TTC549 (cell line): ENCODE data around the gene SLC34A2.

ENCODE experiments used
- FAIRE-seq: peaks from 2 replicates; lab custom pipeline; 2012; peaks lifted over from hg19 to GRCh38; lab: Jason Lieb, UNC

Gene SLC34A2

DNA sequence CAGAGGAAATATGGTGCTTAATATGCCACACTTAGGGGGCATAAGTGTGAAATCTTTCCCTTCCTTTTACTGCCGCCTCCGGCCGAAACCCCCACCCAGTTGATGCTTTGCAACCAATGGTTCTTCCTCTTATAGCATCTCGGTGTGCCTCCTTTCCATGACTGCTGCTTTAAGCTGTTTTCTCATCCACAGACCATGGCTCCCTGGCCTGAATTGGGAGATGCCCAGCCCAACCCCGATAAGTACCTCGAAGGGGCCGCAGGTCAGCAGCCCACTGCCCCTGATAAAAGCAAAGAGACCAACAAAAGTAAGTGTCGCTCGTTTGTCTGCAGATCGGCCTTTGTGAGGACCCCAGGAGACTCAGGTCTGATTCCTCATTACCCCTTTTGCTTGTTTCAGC, 6.7 kb downstream of the SLC34A2 start:
- FAIRE-seq: no peak

DNA sequence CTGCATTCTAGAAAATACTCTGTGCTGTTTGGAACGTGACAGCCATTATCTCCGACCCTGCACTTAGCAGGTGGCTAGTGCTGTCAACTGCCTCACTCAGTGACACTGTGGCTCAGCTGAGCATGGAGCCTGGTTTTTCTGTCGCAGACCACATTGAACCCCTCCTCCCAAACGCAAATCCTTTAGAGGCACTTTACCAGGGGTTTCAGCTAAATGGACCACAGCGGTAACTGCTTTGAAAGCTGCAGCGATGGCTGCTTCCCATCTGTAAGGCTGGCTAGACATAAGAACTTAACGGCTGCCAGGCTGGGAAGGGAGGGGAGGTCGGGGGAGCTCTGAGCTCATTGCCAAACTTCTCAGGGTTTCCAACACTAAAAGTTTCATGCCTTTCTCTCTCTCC, 8.1 kb downstream of the SLC34A2 start:
- no peak for FAIRE-seq

DNA sequence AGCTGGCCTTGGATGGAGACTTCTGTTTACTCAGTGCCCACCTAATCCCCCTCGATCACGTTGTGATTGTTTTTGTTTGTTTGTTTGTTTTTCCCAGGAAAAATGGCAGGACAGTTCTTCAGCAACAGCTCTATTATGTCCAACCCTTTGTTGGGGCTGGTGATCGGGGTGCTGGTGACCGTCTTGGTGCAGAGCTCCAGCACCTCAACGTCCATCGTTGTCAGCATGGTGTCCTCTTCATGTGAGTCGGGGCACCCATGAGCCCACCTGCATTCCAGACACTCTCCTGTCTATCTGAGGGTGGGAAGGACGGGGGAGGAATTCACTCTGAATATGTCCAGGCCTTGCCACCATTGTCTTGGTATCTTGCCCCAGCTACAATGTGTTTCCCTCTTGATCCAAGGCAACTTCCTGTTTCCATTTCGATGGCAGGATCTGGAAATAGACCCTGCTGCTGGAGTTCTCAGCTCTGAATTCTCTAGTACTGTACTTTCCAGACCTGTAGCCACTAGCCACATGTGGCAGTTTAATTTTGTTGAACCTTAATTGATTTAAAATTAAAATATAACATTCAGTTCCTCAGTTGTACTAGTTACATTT, 10.5 kb downstream of the SLC34A2 start:
- no peak for FAIRE-seq

DNA sequence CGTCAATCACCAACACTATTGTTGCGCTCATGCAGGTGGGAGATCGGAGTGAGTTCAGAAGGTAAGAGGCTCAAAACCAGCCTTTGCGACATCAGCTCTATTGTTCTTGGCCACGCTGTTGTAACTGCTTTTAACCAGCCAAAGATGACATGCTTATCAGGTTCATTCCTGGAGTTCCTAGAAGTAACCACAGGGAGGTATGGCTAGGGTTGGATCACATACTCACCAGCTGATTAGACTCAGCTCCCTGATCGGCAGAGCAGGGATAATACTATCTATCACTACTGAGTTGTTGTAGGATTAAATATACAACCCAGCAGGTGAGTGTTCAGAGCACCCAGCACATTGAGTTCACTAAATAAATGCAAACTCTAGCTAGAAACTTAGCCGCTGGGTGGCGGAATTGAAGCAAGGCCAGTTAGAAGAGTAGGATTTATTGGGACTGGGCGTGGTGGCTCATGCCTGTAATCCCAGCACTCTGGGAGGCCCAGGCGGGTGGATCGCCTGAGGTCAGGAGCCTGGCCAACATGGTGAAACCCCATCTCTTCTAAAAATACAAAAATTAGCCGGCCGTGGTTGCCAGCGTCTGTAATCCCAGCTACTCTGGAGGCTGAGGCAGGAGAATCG, 12.4 kb downstream of the SLC34A2 start:
- FAIRE-seq: no peak

DNA sequence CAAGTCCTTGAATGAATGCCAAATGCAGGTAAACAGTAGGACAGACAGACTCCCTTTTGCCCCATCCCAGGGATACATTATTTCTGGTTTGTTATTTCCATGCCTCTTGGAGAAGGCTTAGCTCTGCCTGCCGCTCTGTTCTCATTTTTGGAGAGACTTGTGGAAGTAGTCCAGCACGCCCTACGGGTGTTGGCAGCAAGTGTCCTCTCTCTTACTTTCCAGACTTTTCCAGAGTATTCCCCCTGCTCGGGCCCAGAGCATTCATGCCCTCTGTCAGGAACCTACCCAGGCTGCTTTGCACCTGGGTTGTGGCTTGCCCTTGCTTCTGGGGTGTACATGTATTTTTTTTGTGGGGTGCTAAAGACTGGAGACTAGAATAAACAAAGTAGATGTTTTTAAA, 15.3 kb downstream of the SLC34A2 start:
- FAIRE-seq: no peak

DNA sequence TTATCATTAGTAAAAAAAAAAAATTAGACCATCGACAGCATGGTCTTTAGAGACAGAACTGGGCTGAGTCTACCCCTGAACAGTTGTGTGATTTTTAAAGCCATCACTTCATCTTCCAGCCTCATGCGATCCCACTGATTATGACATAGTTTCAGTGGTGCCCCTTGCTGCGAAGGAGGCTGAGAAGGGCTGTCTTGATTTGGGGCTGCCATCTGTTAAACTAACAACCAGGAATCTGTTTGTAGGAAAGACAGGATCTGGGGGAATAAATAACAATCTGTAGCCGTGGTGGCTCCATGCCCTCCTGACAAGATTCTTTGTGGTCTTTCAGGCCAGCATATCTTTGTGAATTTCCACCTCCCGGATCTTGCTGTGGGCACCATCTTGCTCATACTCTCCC, 17.1 kb downstream of the SLC34A2 start:
- no peak for FAIRE-seq

DNA sequence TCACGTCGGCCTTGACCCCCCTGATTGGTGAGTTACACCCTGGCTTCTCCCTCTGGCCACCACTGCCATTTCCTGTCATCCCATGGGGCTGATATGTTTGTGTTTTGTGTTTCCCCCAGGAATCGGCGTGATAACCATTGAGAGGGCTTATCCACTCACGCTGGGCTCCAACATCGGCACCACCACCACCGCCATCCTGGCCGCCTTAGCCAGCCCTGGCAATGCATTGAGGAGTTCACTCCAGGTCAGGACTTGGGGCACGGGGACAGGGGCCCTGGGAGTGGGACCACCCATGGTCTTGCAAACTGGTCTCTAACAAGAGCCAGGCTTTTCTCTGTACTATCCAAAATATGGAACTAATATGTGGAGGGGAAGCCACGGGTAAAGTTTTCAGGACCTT, 18.7 kb downstream of the SLC34A2 start:
- FAIRE-seq: no peak

DNA sequence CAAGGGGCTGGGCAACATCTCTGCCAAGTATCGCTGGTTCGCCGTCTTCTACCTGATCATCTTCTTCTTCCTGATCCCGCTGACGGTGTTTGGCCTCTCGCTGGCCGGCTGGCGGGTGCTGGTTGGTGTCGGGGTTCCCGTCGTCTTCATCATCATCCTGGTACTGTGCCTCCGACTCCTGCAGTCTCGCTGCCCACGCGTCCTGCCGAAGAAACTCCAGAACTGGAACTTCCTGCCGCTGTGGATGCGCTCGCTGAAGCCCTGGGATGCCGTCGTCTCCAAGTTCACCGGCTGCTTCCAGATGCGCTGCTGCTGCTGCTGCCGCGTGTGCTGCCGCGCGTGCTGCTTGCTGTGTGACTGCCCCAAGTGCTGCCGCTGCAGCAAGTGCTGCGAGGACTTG, 20.6 kb downstream of the SLC34A2 start:
- FAIRE-seq: no peak

DNA sequence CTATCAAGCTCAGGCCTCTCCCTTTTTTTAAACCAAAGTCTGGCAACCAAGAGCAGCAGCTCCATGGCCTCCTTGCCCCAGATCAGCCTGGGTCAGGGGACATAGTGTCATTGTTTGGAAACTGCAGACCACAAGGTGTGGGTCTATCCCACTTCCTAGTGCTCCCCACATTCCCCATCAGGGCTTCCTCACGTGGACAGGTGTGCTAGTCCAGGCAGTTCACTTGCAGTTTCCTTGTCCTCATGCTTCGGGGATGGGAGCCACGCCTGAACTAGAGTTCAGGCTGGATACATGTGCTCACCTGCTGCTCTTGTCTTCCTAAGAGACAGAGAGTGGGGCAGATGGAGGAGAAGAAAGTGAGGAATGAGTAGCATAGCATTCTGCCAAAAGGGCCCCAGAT, 21.5 kb downstream of the SLC34A2 start:
- FAIRE-seq: no peak

DNA sequence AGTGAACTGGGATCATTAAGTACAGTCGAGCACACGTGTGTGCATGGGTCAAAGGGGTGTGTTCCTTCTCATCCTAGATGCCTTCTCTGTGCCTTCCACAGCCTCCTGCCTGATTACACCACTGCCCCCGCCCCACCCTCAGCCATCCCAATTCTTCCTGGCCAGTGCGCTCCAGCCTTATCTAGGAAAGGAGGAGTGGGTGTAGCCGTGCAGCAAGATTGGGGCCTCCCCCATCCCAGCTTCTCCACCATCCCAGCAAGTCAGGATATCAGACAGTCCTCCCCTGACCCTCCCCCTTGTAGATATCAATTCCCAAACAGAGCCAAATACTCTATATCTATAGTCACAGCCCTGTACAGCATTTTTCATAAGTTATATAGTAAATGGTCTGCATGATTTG, 22.3 kb downstream of the SLC34A2 start:
- FAIRE-seq: no peak

DNA sequence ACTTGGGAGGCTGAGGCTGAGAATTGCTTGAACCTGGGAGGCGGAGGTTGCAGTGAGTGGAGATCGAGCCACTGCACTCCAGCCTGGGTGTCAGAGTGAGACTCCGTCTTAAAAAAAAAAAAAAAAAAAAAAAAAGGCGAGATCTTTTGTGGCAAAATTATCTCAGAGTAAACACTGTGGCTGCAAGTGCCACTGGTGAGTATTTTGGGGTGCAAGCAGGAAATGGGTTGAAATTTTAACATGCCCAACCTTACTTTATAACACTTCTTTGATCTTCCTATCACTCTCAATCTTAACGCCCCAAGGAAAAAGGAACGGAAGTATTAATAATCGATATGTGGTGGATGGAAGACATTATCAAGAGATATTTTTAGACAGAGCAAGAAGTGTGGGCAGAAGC, 32.1 kb downstream of the SLC34A2 start:
- FAIRE-seq: no peak

DNA sequence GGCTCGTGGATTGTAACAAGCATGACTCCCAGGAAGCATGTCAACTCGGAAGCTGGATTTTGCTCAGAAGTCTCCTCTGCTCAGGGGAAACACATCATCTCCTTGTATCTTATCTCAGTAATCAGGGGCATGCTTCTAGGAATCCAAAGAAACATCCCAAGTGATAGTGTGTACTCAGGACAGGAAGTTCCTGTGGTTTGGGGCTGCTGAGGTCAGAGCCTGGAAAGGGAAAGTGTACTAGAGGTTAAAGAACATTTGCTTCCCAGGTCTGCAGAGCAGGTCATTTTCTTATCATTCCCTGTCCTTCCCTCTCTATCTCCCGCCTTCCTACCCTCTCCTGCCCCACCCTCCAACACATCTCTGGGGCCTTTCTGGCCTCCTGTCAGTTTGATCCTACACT, 38.8 kb downstream of the SLC34A2 start:
- FAIRE-seq: no peak

DNA sequence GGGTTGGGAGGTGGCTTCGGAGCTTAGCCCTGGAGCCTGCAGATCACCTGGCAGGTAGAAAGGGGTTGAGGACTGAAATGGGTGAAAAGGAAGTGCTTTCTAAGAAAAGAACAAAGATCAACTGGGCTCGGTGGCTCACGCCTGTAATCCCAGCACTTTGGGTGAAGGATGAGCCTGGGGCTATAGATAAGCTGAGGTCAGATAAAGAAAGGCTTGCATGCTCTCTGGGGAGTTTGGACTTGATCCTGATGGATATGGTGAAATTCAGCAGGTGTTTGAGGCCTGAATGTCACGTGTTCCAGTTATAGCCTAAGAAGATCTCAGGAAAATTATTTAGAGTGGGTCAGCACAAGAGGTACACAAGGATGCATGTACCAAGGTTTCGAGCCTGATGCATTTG, 40.8 kb downstream of the SLC34A2 start:
- no peak for FAIRE-seq

DNA sequence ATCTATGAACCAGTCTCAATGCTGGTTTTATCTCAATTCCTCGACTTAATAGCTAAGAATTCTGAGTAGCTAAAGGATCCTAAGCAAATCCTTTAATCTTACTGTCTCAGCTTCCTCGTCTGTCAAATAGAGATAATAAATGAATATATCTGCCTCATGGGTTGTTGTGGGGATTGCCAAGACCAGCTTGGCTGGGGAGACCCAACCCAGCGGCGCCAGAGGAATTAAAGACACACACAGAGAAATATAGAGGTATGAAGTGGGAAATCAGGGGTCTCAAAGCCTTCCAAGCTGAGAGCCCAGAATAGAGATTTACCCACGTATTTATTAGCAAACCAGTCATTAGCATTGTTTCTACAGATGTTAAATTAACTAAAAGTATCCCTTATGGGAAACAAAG, 41.9 kb downstream of the SLC34A2 start:
- no peak for FAIRE-seq

DNA sequence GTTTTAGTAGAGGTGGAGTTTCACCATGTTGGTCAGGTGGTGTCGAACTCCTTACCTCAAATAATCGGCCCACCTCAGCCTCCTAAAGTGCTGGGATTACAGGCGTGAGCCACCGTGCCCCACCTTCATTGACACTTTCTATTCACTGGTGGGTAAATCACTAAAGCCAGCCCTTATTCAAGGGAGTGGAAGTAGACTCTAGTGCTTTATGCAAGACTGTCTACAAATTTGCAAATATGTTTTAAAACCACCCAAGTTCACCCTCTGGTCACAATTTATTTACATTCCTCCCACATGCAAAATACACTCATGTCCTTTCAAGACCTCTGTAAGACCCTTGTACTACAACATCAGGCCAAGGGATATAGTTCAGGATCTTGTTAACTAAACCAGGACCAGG, 45.0 kb downstream of the SLC34A2 start:
- FAIRE-seq: no peak

DNA sequence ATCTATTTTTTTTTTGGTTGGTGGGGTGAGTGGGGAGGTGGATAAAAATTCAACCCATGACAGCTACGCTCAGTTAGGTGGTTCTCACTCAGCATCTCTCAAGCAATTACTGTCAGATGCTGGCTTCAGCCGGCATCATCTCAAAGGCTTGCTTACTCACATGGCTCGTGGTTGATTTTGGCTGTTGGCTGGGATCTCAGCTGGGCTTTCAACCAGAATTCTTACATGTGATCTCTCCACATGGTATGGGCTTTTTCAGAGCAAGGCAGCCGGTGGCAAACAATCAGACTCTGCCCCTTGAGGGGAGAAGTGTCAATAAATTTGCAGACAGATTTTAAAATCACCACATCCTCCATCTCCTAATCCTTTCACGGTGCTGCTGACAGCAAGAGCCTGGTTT, 47.2 kb downstream of the SLC34A2 start:
- no peak for FAIRE-seq

DNA sequence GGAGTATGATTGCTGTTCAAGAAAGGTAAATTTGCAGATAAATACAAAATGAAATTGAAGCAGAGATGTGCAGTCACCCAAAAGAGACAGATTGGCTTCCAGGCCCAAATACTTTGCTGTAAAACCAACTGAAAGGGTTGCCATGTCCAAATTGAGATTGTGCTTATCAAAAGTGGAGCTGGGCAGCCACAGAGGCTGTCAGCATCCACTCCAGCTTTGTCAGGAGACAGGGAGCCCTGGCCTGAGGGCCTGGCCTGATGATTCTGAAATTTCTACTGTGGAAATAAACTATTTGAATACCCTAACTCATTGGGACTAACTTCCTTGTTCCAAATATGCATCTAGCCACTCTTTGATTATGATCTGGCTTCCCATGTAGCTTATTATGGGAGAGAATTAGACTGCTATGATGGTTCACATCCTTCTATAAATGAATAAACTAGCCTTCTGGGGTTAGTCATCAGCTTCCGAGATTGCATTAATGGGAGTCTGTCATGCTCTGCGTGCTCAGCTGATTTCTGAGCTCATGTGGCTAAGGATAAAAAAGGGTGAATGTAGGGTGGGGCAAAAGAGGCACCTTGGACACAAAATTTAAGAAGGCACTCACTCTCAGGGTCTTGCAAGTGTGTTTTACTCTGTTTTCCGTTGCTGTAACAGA, 48.2 kb downstream of the SLC34A2 start:
- FAIRE-seq: no peak

DNA sequence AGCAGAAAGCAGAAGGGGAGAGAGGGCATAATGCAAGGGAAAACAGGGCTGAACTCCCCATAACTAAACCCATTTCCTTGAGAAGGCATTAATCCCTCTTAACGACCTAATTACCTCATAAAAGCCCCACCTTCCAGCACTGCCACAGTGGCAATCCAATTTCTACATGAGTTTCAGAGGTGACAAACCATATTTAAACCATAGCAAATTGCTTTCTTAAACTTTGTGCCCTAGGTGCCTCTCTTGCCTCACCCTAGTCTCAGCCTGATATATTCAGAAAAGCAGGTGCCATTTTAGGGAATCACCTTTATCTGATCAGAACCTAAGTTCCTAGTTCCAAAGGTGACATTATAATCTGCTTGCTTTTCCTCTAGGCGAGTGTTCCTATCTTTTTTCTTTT, 48.9 kb downstream of the SLC34A2 start:
- no peak for FAIRE-seq

DNA sequence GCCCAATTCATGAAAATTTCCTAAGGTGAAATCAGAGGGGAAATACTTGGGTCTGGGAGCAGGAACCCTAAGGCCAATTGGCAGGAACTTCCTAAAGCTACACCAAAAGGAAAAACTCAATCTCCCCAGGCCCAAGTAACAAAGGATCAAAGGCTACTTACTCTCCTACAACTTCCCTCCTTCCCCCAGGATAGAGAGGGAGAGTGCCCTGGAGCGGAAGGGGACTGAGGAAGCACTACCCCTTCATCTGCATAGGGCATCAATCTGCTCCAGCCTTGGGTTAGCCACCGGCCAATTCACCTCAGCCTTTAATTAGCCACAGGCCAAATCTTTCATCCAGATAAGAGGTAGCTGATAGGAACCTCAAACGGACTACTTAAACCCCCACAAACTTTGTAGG, 55.0 kb downstream of the SLC34A2 start:
- no peak for FAIRE-seq

DNA sequence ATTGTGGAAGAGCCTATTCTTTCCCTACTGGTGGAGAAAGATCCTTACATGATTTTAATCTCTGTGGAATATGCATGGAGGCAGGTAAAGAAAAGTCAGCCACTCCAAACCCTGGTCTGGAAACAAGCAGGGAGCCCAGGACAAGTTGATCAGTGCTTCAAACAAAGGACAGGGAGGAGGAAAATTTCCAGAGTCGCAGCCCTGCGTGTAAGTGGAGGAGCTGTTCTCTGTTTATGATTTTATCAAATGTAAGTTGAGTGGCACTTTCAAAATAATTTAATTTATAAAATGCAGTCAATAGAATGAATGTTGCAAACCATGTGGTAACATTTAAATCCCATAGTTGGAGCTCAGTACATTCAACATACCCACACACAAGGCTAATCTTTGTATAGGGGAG, 57.0 kb downstream of the SLC34A2 start:
- FAIRE-seq: no peak

DNA sequence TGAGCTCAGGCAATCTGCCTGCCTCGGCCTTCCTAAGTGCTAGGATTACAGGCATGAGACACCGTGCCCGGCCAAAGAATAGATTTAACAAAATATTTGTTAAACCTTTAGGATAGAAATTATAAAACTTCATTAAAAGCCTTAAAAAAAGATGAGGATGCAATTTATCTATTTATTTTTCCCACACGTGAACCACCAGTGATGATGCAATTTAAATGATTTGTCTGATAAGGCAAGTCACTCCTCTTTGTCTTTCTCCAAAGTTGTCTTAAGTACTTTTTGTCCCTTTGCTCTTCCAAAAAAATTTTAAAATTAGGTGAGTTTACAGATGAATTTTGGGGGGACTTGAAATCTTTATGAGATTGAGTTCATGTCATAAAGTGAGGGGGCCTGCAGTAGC, 58.2 kb downstream of the SLC34A2 start:
- no peak for FAIRE-seq

DNA sequence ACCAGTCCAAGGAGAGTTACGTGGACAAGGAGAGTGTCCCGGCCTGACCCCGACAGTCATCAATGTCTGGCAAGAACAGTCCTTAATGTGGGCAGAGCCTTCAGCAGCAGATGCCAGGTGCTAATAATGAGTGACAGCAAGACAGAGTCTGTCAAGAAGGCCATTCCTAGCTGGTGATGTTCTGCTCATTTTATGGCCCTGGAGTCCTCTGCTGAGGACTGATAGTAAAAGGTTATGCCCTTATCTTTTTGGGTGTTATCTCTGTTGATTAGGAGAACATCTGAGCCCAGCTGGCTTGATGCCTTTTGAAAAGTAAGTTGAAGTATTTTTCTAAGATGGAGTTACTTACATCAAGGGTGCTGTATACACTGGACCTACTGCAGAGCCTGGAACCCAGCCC, 67.3 kb downstream of the SLC34A2 start:
- FAIRE-seq: no peak

DNA sequence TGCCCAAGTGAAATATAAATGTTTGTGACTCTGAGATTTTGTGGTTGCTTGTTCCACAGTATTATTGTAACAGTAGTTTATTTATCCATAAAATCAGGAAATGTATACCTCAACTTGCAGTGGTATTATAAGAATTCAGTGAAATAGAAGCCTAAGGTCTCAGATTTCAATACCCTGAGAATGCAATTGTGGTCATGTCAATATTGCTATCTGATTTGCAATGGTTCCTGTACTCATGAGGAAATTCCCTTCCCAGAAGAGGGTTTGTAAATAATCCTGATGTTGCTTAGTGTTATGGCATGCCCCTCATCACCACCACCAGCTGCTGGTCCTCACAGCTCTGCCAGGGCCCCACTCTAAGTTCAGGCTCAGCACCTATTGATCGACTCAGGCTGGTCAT, 67.8 kb downstream of the SLC34A2 start:
- FAIRE-seq: no peak

DNA sequence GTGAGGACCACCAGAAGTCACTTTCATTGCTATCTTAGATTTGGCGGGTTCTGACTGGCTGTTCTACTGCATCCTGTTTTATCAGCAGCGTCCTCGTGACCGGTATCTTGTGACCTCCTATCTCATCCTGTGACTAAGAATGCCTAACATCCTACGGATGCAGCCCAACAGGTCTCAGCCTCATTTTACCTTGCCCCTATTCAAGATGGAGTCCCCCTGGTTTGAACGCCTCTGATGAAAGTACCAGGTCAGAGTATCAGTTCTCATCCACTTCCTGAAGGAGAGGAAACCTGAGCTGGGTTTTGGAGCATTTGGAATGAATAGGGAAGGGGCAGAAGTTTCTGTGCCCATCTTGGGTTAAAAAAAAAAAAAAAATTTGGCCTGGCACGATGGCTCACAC, 70.2 kb downstream of the SLC34A2 start:
- FAIRE-seq: no peak
